ENCODE results near the gene ZBTB49.

ZBTB49 gene

DNA sequence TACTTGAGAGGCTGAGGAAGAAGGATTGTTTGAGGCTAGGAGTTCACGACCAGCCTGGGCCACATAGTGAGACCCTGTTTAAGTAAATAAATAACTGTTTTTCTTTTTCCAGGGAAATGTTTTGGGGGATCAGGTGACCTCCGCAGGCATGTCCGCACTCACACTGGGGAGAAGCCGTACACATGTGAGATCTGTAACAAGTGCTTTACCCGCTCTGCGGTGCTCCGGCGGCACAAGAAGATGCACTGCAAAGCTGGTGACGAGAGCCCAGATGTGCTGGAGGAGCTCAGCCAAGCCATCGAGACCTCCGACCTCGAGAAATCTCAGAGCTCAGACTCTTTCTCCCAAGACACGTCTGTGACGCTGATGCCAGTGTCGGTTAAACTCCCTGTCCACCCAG, 30.5 kb downstream of the ZBTB49 start:
- TF ChIP-seq SP1 (IDR thresholded peaks at IDR 0.05) (no peak), LEF1 (IDR thresholded peaks at IDR 0.05; ENCODE audit: borderline replicate concordance) (no peak), SUZ12 (IDR thresholded peaks at IDR 0.05) (no peak), BHLHE40 (IDR thresholded peaks at IDR 0.05; ENCODE audit: borderline replicate concordance) (no peak), FOXK2 (IDR thresholded peaks at IDR 0.05) (no peak)
- no peak for DNase-seq (ENCODE audit: extremely low spot score)
- CTCF ChIA-PET = no interaction called here
- POLR2A ChIA-PET = no interaction called here

GRCh38 chr4:4320951-4321714, 31.1 kb downstream of the ZBTB49 start:
- DNase-seq (ENCODE audit: extremely low spot score) = no peak
- ChIA-PET CTCF (no interaction called here), POLR2A (interaction anchor here (0.5 kb wide), 1 partner anchor 17 kb away, joined by 3 read pairs; no protein-coding TSS in a partner anchor)

GRCh38 chr4:4321951-4322688, 32.1 kb downstream of the ZBTB49 start:
- ChIA-PET POLR2A (no interaction called here), CTCF (no interaction called here)
- DNase-seq (ENCODE audit: extremely low spot score) = no peak
- TF ChIP-seq FOXA1 (IDR thresholded peaks at IDR 0.05) (no peak), ARNT (IDR thresholded peaks at IDR 0.05) (no peak), LEF1 (IDR thresholded peaks at IDR 0.05; ENCODE audit: borderline replicate concordance) (no peak), ZNF384 (IDR thresholded peaks at IDR 0.05) (no peak), FOXK2 (IDR thresholded peaks at IDR 0.05) (no peak), CTBP1 (IDR thresholded peaks at IDR 0.05; ENCODE audit: borderline replicate concordance) (no peak), TARDBP (IDR thresholded peaks at IDR 0.05) (no peak), L3MBTL2 (conservative IDR thresholded peaks at IDR 0.05) (no peak), FOXM1 (IDR thresholded peaks at IDR 0.05; ENCODE audit: borderline replicate concordance) (no peak), BHLHE40 (IDR thresholded peaks at IDR 0.05; ENCODE audit: borderline replicate concordance) (no peak), SP1 (IDR thresholded peaks at IDR 0.05) (no peak), PKNOX1 (IDR thresholded peaks at IDR 0.05) (no peak), HDGF (IDR thresholded peaks at IDR 0.05; ENCODE audit: borderline replicate concordance) (no peak), ELF4 (IDR thresholded peaks at IDR 0.05) (no peak), SUZ12 (IDR thresholded peaks at IDR 0.05) (no peak)

More at GRCh38 chr4:4320951-4321714, 31.1 kb downstream of the ZBTB49 start:
- TF ChIP-seq CTBP1 (IDR thresholded peaks at IDR 0.05; ENCODE audit: borderline replicate concordance) = no peak
- TF ChIP-seq ZNF384 (IDR thresholded peaks at IDR 0.05) = no peak
- no peak for TF ChIP-seq FOXM1 (IDR thresholded peaks at IDR 0.05; ENCODE audit: borderline replicate concordance)
- TF ChIP-seq NFRKB (IDR thresholded peaks at IDR 0.05) = no peak
- TF ChIP-seq SUZ12 (IDR thresholded peaks at IDR 0.05) = no peak
- no peak for TF ChIP-seq ARNT (IDR thresholded peaks at IDR 0.05)
- TF ChIP-seq LEF1 (IDR thresholded peaks at IDR 0.05; ENCODE audit: borderline replicate concordance) = no peak
- no peak for TF ChIP-seq BHLHE40 (IDR thresholded peaks at IDR 0.05; ENCODE audit: borderline replicate concordance)
- no peak for TF ChIP-seq PKNOX1 (IDR thresholded peaks at IDR 0.05)
- no peak for TF ChIP-seq L3MBTL2 (conservative IDR thresholded peaks at IDR 0.05)

GRCh38 chr4:4323705-4324534, 33.9 kb downstream of the ZBTB49 start:
- ChIA-PET POLR2A (no interaction called here), CTCF (no interaction called here)
- TF ChIP-seq FOXM1 (IDR thresholded peaks at IDR 0.05; ENCODE audit: borderline replicate concordance) (no peak), TARDBP (IDR thresholded peaks at IDR 0.05) (no peak), SUZ12 (IDR thresholded peaks at IDR 0.05) (no peak), ARNT (IDR thresholded peaks at IDR 0.05) (no peak), PKNOX1 (IDR thresholded peaks at IDR 0.05) (no peak), CTBP1 (IDR thresholded peaks at IDR 0.05; ENCODE audit: borderline replicate concordance) (no peak), SP1 (IDR thresholded peaks at IDR 0.05) (no peak), ZNF384 (IDR thresholded peaks at IDR 0.05) (no peak), FOXA1 (IDR thresholded peaks at IDR 0.05) (no peak), L3MBTL2 (conservative IDR thresholded peaks at IDR 0.05) (no peak), NFRKB (IDR thresholded peaks at IDR 0.05) (no peak)
- no peak for DNase-seq (ENCODE audit: extremely low spot score)

GRCh38 chr4:4325321-4325720, 35.3 kb downstream of the ZBTB49 start:
- POLR2A ChIA-PET = no interaction called here
- no peak for TF ChIP-seq ELF4 (IDR thresholded peaks at IDR 0.05)
- no peak for TF ChIP-seq SP1 (IDR thresholded peaks at IDR 0.05)
- TF ChIP-seq ARNT (IDR thresholded peaks at IDR 0.05) = no peak
- TF ChIP-seq FOXM1 (IDR thresholded peaks at IDR 0.05; ENCODE audit: borderline replicate concordance) = no peak
- TF ChIP-seq NFRKB (IDR thresholded peaks at IDR 0.05) = no peak
- no peak for TF ChIP-seq TARDBP (IDR thresholded peaks at IDR 0.05)
- no peak for TF ChIP-seq HDGF (IDR thresholded peaks at IDR 0.05; ENCODE audit: borderline replicate concordance)
- no peak for TF ChIP-seq SUZ12 (IDR thresholded peaks at IDR 0.05)
- no peak for TF ChIP-seq LEF1 (IDR thresholded peaks at IDR 0.05; ENCODE audit: borderline replicate concordance)
- TF ChIP-seq BHLHE40 (IDR thresholded peaks at IDR 0.05; ENCODE audit: borderline replicate concordance) = no peak
- TF ChIP-seq L3MBTL2 (conservative IDR thresholded peaks at IDR 0.05) = no peak
- TF ChIP-seq FOXA1 (IDR thresholded peaks at IDR 0.05) = no peak
- TF ChIP-seq FOXK2 (IDR thresholded peaks at IDR 0.05) = no peak
- TF ChIP-seq ZNF384 (IDR thresholded peaks at IDR 0.05) = no peak
- TF ChIP-seq CTBP1 (IDR thresholded peaks at IDR 0.05; ENCODE audit: borderline replicate concordance) = no peak
- no peak for TF ChIP-seq PKNOX1 (IDR thresholded peaks at IDR 0.05)
- DNase-seq (ENCODE audit: extremely low spot score) = no peak
- CTCF ChIA-PET = no interaction called here
